ENCODE measurements around the gene KHK.

KHK gene

DNA sequence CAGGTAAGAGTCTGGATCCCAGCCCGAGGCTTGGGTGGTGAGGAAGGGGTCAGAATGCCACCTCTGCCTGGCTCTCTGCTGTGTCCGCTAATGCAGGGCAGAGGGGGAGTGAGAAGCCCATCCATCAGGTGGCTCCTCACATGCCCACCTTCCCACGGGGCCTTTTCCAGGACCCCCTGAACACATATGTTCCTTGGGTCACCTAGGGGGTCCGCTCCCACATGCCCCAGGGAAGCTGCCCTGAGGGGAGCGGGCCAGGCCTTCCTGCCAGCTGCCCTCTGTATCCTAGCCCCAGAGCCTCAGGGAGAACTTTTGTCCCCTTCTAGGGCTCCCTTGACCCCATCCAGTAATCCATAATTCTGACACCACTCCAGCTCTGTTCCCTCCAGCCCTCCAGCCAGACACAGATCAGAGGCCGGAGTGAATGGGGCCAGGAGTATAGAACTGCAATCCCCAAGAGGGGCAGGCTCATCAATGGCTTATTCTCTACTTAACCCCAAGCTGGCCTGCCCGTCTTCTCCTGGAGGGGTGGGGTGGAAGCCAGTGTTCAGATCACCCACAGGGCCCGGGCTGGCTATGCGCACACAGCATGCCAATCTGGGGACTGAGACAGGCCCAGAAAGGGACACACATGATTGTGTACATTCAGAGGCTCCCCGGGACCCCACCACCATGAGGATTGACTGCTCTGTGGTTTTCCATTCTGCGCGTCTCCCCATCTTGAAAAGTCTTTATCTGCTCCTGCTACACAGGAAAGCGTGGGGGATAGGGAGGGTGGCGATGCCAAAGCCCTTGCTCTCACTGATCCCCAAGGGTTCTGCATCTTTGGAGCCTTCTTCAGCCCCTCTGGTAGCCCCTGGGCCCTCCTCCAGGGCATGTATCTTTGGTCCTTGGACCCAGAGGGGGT is 7.1 kb upstream of the KHK start:
- peak overlapping the region; percentile 65 for H3K27ac Mint-ChIP-seq (ENCODE audit: low read depth)
- ATAC-seq (replicated peaks; ENCODE audit: extremely low read depth, poor library complexity, severe bottlenecking) (no peak), DNase-seq (ENCODE audit: low spot score in 2 of 2) (no peak)
- no peaks in the 10 kb centered on the region for H3K27me3 Mint-ChIP-seq
- no peaks in the 10 kb centered on the region for H3K9me3 Mint-ChIP-seq
- H3K36me3 Mint-ChIP-seq (ENCODE audit: insufficient read depth) = peaks cover 10% of the 10 kb centered on the region
- peaks cover 36% of the 10 kb centered on the region for H3K4me1 Mint-ChIP-seq
- H3K4me3 Mint-ChIP-seq = no peak overlapping the region

DNA sequence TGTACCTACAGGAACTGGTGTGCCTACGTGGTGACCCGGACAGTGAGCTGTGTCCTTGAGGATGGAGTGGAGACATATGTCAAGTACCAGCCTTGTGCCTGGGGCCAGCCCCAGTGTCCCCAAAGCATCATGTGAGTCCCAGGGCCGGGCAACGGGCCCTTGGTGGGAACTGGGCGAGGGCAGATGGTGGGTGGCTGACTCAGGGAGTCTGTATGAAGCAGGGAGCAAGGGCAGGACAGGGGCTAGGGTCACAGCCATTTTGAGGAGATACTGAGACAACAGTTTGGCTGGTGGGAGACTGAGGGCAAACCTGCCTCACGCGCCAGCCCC is 6.5 kb upstream of the KHK start:
- no peak for ATAC-seq (replicated peaks; ENCODE audit: extremely low read depth, poor library complexity, severe bottlenecking)
- peak overlapping the region; percentile 65 for H3K27ac Mint-ChIP-seq (ENCODE audit: low read depth)
- peaks cover 10% of the 10 kb centered on the region for H3K36me3 Mint-ChIP-seq (ENCODE audit: insufficient read depth)
- no peaks in the 10 kb centered on the region for H3K27me3 Mint-ChIP-seq
- no peak overlapping the region for H3K4me3 Mint-ChIP-seq
- H3K4me1 Mint-ChIP-seq = peaks cover 30% of the 10 kb centered on the region
- H3K9me3 Mint-ChIP-seq = no peaks in the 10 kb centered on the region
- no peak for DNase-seq (ENCODE audit: low spot score in 2 of 2)

DNA sequence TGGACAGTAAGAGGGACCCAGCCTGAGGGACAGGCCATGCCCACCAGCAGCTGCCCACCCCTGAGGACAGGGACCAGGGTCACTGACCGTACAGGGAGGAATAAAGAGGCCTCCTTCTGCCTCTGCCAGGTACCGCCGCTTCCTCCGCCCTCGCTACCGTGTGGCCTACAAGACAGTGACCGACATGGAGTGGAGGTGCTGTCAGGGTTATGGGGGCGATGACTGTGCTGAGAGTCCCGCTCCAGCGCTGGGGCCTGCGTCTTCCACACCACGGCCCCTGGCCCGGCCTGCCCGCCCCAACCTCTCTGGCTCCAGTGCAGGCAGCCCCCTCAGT is 6.0 kb upstream of the KHK start:
- peak overlapping the region; percentile 70 for H3K4me3 Mint-ChIP-seq
- peaks cover 8% of the 10 kb centered on the region for H3K36me3 Mint-ChIP-seq (ENCODE audit: insufficient read depth)

DNA sequence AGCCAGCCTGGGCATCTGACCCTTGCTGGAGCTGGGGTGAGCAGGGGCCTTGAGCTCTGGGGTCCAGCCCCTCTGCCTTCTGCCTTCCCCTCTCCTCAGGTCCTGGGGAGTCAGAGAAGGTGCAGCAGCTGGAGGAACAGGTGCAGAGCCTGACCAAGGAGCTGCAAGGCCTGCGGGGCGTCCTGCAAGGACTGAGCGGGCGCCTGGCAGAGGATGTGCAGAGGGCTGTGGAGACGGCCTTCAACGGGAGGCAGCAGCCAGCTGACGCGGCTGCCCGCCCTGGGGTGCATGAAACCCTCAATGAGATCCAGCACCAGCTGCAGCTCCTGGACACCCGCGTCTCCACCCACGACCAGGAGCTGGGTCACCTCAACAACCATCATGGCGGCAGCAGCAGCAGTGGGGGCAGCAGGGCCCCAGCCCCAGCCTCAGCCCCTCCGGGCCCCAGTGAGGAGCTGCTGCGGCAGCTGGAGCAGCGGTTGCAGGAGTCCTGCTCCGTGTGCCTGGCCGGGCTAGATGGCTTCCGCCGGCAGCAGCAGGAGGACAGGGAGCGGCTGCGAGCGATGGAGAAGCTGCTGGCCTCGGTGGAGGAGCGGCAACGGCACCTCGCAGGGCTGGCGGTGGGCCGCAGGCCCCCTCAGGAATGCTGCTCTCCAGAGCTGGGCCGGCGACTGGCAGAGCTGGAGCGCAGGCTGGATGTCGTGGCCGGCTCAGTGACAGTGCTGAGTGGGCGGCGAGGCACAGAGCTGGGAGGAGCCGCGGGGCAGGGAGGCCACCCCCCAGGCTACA is 4.4 kb upstream of the KHK start:
- Mint-ChIP-seq H3K36me3 (ENCODE audit: insufficient read depth) (peaks cover 7% of the 10 kb centered on the region), H3K4me1 (peaks cover 33% of the 10 kb centered on the region), H3K4me3 (peak overlapping the region; percentile 70), H3K27ac (ENCODE audit: low read depth) (no peak overlapping the region), H3K9me3 (no peaks in the 10 kb centered on the region), H3K27me3 (no peaks in the 10 kb centered on the region)
- ATAC-seq (replicated peaks; ENCODE audit: extremely low read depth, poor library complexity, severe bottlenecking) (no peak), DNase-seq (ENCODE audit: low spot score in 2 of 2) (no peak)

More for the DNA sequence above, 6.0 kb upstream of the KHK start:
- Mint-ChIP-seq H3K27ac (ENCODE audit: low read depth) (peak overlapping the region; percentile 68), H3K27me3 (no peaks in the 10 kb centered on the region), H3K4me1 (peaks cover 30% of the 10 kb centered on the region), H3K9me3 (no peaks in the 10 kb centered on the region)
- ATAC-seq (replicated peaks; ENCODE audit: extremely low read depth, poor library complexity, severe bottlenecking) (no peak), DNase-seq (ENCODE audit: low spot score in 2 of 2) (no peak)

DNA sequence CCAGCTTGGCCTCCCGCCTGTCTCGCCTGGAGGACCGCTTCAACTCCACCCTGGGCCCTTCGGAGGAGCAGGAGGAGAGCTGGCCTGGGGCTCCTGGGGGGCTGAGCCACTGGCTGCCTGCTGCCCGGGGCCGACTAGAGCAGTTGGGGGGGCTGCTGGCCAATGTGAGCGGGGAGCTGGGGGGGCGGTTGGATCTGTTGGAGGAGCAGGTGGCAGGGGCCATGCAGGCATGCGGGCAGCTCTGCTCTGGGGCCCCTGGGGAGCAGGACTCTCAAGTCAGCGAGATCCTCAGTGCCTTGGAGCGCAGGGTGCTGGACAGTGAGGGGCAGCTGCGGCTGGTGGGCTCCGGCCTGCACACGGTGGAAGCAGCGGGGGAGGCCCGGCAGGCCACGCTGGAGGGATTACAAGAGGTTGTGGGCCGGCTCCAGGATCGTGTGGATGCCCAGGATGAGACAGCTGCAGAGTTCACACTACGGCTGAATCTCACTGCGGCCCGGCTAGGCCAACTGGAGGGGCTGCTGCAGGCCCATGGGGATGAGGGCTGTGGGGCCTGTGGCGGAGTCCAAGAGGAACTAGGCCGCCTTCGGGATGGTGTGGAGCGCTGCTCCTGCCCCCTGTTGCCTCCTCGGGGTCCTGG is 3.7 kb upstream of the KHK start:
- ATAC-seq (replicated peaks; ENCODE audit: extremely low read depth, poor library complexity, severe bottlenecking) = no peak
- H3K27me3 Mint-ChIP-seq = no peaks in the 10 kb centered on the region
- no peaks in the 10 kb centered on the region for H3K9me3 Mint-ChIP-seq
- peaks cover 36% of the 10 kb centered on the region for H3K4me1 Mint-ChIP-seq
- no peak for DNase-seq (ENCODE audit: low spot score in 2 of 2)
- no peak overlapping the region for H3K4me3 Mint-ChIP-seq
- H3K36me3 Mint-ChIP-seq (ENCODE audit: insufficient read depth) = peaks cover 7% of the 10 kb centered on the region
- H3K27ac Mint-ChIP-seq (ENCODE audit: low read depth) = no peak overlapping the region

DNA sequence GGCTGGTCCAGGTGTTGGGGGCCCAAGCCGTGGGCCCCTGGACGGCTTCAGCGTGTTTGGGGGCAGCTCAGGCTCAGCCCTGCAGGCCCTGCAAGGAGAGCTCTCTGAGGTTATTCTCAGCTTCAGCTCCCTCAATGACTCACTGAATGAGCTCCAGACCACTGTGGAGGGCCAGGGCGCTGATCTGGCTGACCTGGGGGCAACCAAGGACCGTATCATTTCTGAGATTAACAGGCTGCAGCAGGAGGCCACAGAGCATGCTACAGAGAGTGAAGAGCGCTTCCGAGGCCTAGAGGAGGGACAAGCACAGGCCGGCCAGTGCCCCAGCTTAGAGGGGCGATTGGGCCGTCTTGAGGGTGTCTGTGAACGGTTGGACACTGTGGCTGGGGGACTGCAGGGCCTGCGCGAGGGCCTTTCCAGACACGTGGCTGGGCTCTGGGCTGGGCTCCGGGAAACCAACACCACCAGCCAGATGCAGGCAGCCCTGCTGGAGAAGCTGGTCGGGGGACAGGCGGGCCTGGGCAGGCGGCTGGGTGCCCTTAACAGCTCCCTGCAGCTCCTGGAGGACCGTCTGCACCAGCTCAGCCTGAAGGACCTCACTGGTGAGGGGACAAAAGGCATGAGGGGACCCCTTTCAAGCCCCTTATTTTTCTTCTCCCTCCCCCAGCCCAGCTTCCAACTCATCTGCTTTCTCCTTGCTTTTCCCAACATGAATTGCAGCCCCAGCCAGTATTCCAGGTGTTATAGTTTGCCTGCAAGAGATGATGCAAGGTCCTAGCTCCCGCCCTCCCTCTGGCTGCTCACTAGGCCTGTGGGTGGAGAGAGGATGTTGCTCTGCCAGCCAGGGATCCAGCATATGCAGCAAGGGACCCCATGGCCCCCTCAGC is 2.9 kb upstream of the KHK start:
- Mint-ChIP-seq H3K4me1 (peaks cover 36% of the 10 kb centered on the region), H3K36me3 (ENCODE audit: insufficient read depth) (peaks cover 7% of the 10 kb centered on the region), H3K27ac (ENCODE audit: low read depth) (no peak overlapping the region)

DNA sequence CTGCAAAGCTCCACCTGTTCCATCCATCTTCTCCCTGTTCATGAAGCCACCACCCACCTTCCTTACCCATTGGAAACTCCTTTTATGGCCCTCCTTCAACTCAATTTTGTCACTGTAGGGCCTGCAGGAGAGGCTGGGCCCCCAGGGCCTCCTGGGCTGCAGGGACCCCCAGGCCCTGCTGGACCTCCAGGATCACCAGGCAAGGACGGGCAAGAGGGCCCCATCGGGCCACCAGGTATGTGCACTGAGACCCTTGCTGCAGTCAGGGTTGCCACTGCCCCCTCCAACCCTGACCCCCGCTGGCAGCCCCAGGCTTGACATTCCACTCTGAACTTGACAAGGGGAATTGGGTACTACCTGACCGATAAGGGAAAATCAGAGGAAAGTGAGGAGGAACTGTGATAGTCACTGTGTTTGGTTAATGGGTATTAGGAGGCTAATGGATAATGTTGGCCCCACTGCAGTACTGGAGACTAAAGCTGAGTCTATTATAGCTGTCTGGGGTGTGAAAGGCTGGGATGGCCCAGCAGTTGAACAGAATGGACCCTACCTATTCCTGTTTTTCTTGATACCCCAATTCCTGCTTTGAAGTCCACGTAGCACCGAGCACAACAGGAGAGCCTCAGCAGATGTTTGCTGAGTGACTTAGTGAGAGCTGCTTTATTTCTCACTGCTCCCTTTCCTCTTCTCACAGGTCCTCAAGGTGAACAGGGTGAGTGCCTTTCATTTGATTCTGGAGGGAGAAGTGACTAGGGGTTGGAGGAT is 2.1 kb upstream of the KHK start:
- peaks cover 36% of the 10 kb centered on the region for H3K4me1 Mint-ChIP-seq
- ATAC-seq (replicated peaks; ENCODE audit: extremely low read depth, poor library complexity, severe bottlenecking) (no peak), DNase-seq (ENCODE audit: low spot score in 2 of 2) (no peak)
- H3K4me3 Mint-ChIP-seq = peak overlapping the region; percentile 82
- no peaks in the 10 kb centered on the region for H3K27me3 Mint-ChIP-seq
- H3K36me3 Mint-ChIP-seq (ENCODE audit: insufficient read depth) = peaks cover 7% of the 10 kb centered on the region
- H3K9me3 Mint-ChIP-seq = no peaks in the 10 kb centered on the region
- H3K27ac Mint-ChIP-seq (ENCODE audit: low read depth) = no peak overlapping the region

More for the DNA sequence above, 2.9 kb upstream of the KHK start:
- ATAC-seq (replicated peaks; ENCODE audit: extremely low read depth, poor library complexity, severe bottlenecking) (no peak), DNase-seq (ENCODE audit: low spot score in 2 of 2) (no peak)
- peak overlapping the region; percentile 82 for H3K4me3 Mint-ChIP-seq
- H3K9me3 Mint-ChIP-seq = no peaks in the 10 kb centered on the region
- no peaks in the 10 kb centered on the region for H3K27me3 Mint-ChIP-seq

DNA sequence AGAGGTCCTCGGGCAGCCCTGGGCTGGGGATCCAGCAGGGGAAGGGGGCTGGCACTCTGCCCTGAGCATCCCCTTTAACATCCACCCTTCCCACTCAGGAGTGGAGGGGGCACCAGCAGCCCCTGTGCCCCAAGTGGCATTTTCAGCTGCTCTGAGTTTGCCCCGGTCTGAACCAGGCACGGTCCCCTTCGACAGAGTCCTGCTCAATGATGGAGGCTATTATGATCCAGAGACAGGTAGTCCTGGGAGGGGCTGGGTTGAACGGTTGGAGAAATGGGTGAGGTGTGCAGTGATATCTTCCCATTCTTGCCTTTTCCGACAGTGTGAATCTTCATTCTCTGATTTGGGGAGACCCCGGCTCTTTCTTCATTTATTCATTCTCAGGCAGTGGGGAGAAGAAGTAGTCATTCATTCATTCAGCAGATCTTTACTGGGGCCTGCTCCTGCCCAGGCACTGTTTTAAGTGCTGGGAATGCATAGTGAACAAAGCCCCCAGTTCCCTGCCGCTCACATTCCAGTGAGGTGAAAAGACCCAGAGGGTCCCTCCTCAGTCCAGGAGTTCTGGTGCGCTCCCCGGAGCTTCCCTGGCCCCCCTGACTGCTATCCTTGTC is 1.4 kb upstream of the KHK start:
- H3K27me3 Mint-ChIP-seq = no peaks in the 10 kb centered on the region
- no peaks in the 10 kb centered on the region for H3K9me3 Mint-ChIP-seq
- H3K27ac Mint-ChIP-seq (ENCODE audit: low read depth) = peak overlapping the region; percentile 76
- H3K4me1 Mint-ChIP-seq = peaks cover 36% of the 10 kb centered on the region
- H3K36me3 Mint-ChIP-seq (ENCODE audit: insufficient read depth) = peaks cover 7% of the 10 kb centered on the region
- no peak for ATAC-seq (replicated peaks; ENCODE audit: extremely low read depth, poor library complexity, severe bottlenecking)
- no peak for DNase-seq (ENCODE audit: low spot score in 2 of 2)
- H3K4me3 Mint-ChIP-seq = peak overlapping the region; percentile 82

DNA sequence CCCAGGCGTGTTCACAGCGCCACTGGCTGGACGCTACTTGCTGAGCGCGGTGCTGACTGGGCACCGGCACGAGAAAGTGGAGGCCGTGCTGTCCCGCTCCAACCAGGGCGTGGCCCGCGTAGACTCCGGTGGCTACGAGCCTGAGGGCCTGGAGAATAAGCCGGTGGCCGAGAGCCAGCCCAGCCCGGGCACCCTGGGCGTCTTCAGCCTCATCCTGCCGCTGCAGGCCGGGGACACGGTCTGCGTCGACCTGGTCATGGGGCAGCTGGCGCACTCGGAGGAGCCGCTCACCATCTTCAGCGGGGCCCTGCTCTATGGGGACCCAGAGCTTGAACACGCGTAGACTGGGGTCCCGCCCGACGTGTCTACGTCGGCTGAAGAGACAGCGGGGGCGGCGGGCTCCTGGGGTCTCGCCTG is 891 bp upstream of the KHK start:
- Mint-ChIP-seq H3K9me3 (no peaks in the 10 kb centered on the region), H3K4me3 (peak overlapping the region; percentile 82), H3K36me3 (ENCODE audit: insufficient read depth) (peaks cover 7% of the 10 kb centered on the region), H3K27ac (ENCODE audit: low read depth) (peak overlapping the region; percentile 76), H3K27me3 (no peaks in the 10 kb centered on the region), H3K4me1 (peaks cover 34% of the 10 kb centered on the region)
- DNase-seq (ENCODE audit: low spot score in 2 of 2) (no peak), ATAC-seq (replicated peaks; ENCODE audit: extremely low read depth, poor library complexity, severe bottlenecking) (no peak)

DNA sequence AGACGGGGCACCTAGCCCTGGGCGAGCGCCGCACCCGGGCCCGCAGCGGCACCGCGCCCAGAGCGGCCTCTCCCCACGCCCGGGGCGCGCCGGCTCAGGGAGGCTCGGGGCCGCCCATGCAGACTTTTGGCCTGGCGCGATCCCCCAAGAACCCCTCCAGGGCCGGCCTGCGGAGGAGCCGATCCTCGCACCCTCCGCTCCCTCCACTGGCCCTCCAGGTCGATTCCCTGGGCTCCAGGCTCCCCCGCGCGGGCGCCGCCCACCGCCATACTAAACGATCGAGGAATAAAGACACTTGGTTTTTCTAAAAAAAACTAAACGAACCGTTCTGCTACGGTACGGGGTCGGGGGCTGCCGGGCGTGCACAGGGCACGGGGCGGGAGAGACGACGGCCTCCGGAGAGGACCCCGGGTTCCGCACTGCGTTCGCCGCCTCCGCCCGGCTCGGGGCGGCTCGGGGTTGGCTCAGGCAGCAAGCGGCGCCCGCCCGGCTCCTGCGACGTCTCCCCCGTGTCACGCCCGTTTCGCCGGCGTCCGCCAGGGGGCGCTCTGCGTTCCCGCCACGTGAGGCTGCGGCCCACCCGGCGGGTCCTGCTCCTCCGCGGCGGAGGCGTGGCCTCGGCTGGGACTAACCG is 365 bp upstream of the KHK start:
- Mint-ChIP-seq H3K4me3 (peak overlapping the region; percentile 82), H3K4me1 (peaks cover 29% of the 10 kb centered on the region), H3K9me3 (no peaks in the 10 kb centered on the region), H3K27me3 (no peaks in the 10 kb centered on the region), H3K36me3 (ENCODE audit: insufficient read depth) (peaks cover 5% of the 10 kb centered on the region), H3K27ac (ENCODE audit: low read depth) (peak overlapping the region; percentile 76)
- DNase-seq (ENCODE audit: low spot score in 2 of 2) (peak; percentile 97 to 99), ATAC-seq (replicated peaks; ENCODE audit: extremely low read depth, poor library complexity, severe bottlenecking) (peak; percentile 94)

DNA sequence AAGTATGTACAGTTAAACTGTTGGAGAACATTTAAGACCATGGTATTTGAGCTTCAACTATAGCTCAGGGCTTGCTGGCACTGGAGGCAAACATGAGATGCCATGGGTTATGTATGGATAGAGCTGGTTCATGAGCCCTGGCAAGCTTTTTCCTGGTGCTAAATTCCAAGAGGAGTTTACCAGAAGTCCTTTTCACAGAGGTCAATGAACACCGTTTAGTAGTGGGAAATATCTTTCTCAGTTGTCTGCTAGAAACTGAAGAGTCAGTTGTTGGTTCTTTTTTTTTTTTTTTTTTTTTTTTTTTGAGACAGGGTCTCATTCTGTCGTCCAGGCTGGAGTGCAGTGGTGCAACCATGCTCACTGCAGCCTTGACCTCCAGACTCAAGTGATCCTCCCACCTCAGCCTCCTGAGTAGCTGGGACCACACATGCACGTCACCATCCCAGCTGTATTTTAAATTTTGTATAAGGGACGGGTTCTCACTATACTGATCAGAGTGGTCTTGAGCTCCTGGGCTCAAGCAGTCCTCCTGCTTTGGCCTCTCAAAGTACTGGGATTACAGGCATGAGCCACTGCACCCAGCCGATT is 1.3 kb downstream of the KHK start:
- H3K27ac Mint-ChIP-seq (ENCODE audit: low read depth) = no peak overlapping the region
- no peaks in the 10 kb centered on the region for H3K27me3 Mint-ChIP-seq
- H3K4me3 Mint-ChIP-seq = peak overlapping the region; percentile 82

More for the DNA sequence above, 1.3 kb downstream of the KHK start:
- ATAC-seq (replicated peaks; ENCODE audit: extremely low read depth, poor library complexity, severe bottlenecking) (no peak), DNase-seq (ENCODE audit: low spot score in 2 of 2) (no peak)
- Mint-ChIP-seq H3K4me1 (peaks cover 23% of the 10 kb centered on the region), H3K36me3 (ENCODE audit: insufficient read depth) (peaks cover 3% of the 10 kb centered on the region), H3K9me3 (no peaks in the 10 kb centered on the region)

Measured in central memory CD8-positive, alpha-beta T cell (primary cell).